IPS-18c (cell line): ENCODE measurements around the gene HPS3.
"Not testable (repeated sequence)": the region's sequence is repeated elsewhere in the genome, so short reads cannot be mapped to it uniquely, and the experiment has no call there.

Experiments used
- H3K4me3 ChIP-seq: 2 replicates; pipeline ENCODE4 v1.7.0; 2013; ENCODE audit warnings: low read depth, mild to moderate bottlenecking, low read length, moderate library complexity; ENCODE audit not compliant: insufficient read depth
- H3K9me3 ChIP-seq: one replicate; pipeline ENCODE4 v1.6.1; 2013; ENCODE audit warnings: mild to moderate bottlenecking, low read length, moderate library complexity; ENCODE audit not compliant: control insufficient read depth, insufficient read depth

The HPS3 gene

GRCh38 chr3:149207475-149207874 is 78.0 kb downstream of the HPS3 start:
- Histone ChIP-seq H3K4me3 (no peak overlapping the region), H3K9me3 (no peaks in the 10 kb centered on the region)

GRCh38 chr3:149209431-149209830 is 80.0 kb downstream of the HPS3 start:
- H3K9me3 ChIP-seq, result no peaks in the 10 kb centered on the region
- H3K4me3 ChIP-seq, result no peak overlapping the region

GRCh38 chr3:149212386-149212785 is 82.9 kb downstream of the HPS3 start:
- no peaks in the 10 kb centered on the region for H3K9me3 ChIP-seq
- H3K4me3 ChIP-seq, result no peak overlapping the region

- Histone ChIP-seq H3K4me3 (no peak overlapping the region), H3K9me3 (no peaks in the 10 kb centered on the region)
Observed at GRCh38 chr3:149214702-149215101, 85.3 kb downstream of the HPS3 start.

- H3K9me3 ChIP-seq, result no peaks in the 10 kb centered on the region
Observed at GRCh38 chr3:149215515-149215914, 86.1 kb downstream of the HPS3 start.

GRCh38 chr3:149216193-149216869 is 86.9 kb downstream of the HPS3 start:
- Histone ChIP-seq H3K9me3 (no peaks in the 10 kb centered on the region), H3K4me3 (no peak overlapping the region)

More at GRCh38 chr3:149215515-149215914, 86.1 kb downstream of the HPS3 start:
- H3K4me3 ChIP-seq, result no peak overlapping the region

- no peaks in the 10 kb centered on the region for H3K9me3 ChIP-seq
- no peak overlapping the region for H3K4me3 ChIP-seq
Observed at GRCh38 chr3:149217347-149217746, 87.9 kb downstream of the HPS3 start.

GRCh38 chr3:149219380-149220121 is 90.1 kb downstream of the HPS3 start:
- H3K4me3 ChIP-seq, H3K9me3 ChIP-seq: not testable (repeated sequence)

- no peak within 1 kb of the TSS for H3K4me3 ChIP-seq
- H3K9me3 ChIP-seq, result no peaks in the 10 kb centered on the region
Observed at GRCh38 chr3:149221783-149222517, 92.5 kb downstream of the HPS3 start, which contains the start of gene CP. Gene CP, minus strand, starts transcription at chr3:149221829. Its CDS starts 37 bp downstream, at chr3:149221792.
